Omental fat pad (tissue), 4 donors: Measurements from ENCODE around the gene DGKB. TPM values are rescaled to one million over a fixed set of nuclear protein-coding genes. Genes with fewer than 3 reads are reported as not detected.

Source experiments
- ATAC-seq: fragments of 150-250 bp; one replicate; pipeline ENCODE4 v1.9.1; 2016; ENCODE audit warnings: mild to moderate bottlenecking, moderate library complexity; ENCODE audit not compliant: low FRiP score
- DNase-seq: peaks from one replicate; pipeline ENCODE4 v3.0.0-alpha.2; 2019; ENCODE audit warnings: low spot score
- CTCF ChIP-seq, 3 donors: fragments of 450-650 bp; IDR thresholded peaks; one replicate each; pipeline ENCODE4 v1.5.1; 2016 to 2017; ENCODE audit warnings: antibody characterized with exemption in 3 of 3, mild to moderate bottlenecking in 3 of 3, moderate library complexity in 2 of 3
- total RNA-seq, 4 donors: library from RNA; depleted of rRNA; stranded (reverse); fragments of >200 nt; gene quantifications; one replicate each; pipeline ENCODE4 v1.1.0, GENCODE V29; 2016

Gene DGKB
- total RNA-seq, 4 donors from 2014 or later: 0.12 to 2.8 TPM; not detected in 2

GRCh38 chr7:14258441-14258840, 644.1 kb downstream of the DGKB start:
- no peak for TF ChIP-seq CTCF (IDR thresholded peaks at IDR 0.05)
- DNase-seq: no peak
- ATAC-seq: no peak

GRCh38 chr7:14252458-14252857, 650.1 kb downstream of the DGKB start:
- no peak for TF ChIP-seq CTCF (IDR thresholded peaks at IDR 0.05)
- DNase-seq (no peak), ATAC-seq (no peak)

- TF ChIP-seq CTCF (IDR thresholded peaks at IDR 0.05): no peak
- no peak for DNase-seq
- ATAC-seq: no peak
Measured at GRCh38 chr7:14242175-14242574, 660.4 kb downstream of the DGKB start.

GRCh38 chr7:14236834-14237233, 665.7 kb downstream of the DGKB start:
- DNase-seq (no peak), ATAC-seq (no peak)
- no peak for TF ChIP-seq CTCF (IDR thresholded peaks at IDR 0.05)

GRCh38 chr7:14235056-14235455, 667.5 kb downstream of the DGKB start:
- ATAC-seq (no peak), DNase-seq (no peak)
- TF ChIP-seq CTCF (IDR thresholded peaks at IDR 0.05): no peak

- ATAC-seq: no peak
- TF ChIP-seq CTCF (IDR thresholded peaks at IDR 0.05): no peak
- no peak for DNase-seq
Measured at GRCh38 chr7:14233868-14234369, 668.6 kb downstream of the DGKB start.

- DNase-seq (no peak), ATAC-seq (no peak)
- no peak for TF ChIP-seq CTCF (IDR thresholded peaks at IDR 0.05)
Measured at GRCh38 chr7:14233076-14233867, 669.3 kb downstream of the DGKB start.
